ENCODE measurements around the gene NPC1.

DNA sequence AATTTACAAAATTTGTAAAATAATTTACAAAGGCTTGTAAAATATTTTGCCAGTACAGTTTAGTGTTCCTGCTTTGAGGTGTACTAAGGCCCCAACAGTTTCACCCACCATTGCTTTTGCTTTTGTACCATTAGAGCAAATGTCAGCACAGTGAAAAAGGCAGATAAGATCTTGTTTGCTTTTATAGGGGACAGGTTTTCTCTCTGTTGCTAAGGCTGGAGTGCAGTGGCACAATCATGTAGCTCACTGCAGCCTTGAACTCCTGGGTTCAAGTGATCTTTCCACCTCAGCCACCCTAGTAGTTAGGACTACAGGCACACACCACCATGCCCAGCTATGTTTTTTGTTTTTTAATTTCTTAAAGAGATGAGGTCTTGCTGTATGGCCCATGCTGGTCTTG, 19.6 kb upstream of the NPC1 start:
- TF ChIP-seq, protein P1, sequence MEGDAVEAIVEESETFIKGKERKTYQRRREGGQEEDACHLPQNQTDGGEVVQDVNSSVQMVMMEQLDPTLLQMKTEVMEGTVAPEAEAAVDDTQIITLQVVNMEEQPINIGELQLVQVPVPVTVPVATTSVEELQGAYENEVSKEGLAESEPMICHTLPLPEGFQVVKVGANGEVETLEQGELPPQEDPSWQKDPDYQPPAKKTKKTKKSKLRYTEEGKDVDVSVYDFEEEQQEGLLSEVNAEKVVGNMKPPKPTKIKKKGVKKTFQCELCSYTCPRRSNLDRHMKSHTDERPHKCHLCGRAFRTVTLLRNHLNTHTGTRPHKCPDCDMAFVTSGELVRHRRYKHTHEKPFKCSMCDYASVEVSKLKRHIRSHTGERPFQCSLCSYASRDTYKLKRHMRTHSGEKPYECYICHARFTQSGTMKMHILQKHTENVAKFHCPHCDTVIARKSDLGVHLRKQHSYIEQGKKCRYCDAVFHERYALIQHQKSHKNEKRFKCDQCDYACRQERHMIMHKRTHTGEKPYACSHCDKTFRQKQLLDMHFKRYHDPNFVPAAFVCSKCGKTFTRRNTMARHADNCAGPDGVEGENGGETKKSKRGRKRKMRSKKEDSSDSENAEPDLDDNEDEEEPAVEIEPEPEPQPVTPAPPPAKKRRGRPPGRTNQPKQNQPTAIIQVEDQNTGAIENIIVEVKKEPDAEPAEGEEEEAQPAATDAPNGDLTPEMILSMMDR (IDR thresholded peaks at IDR 0.05) = no peak
- no peak for TF ChIP-seq POLR2A (IDR thresholded peaks at IDR 0.05)

Data from esophagus squamous epithelium (tissue), 4 donors.